DOHH2 (cell line): Measurements from ENCODE around the gene CWC27.
A peak's percentile ranks its signal among the peaks of the same experiment; 100 is the strongest.

Experiments
- H3F3A ChIP-seq: fragments of 200-600 bp; sonication (generic), shearing (Covaris generic); 2 replicates; pipeline ENCODE4 v1.6.0; 2016; ENCODE audit warnings: antibody characterized with exemption, mild to moderate bottlenecking; ENCODE audit not compliant: control insufficient read depth, insufficient read depth
- H3K27ac ChIP-seq: fragments of 200-600 bp; sonication (generic); 2 replicates; pipeline ENCODE4 v1.5.1; 2014; ENCODE audit warnings: low read depth, mild to moderate bottlenecking, low read length, moderate library complexity
- H3K27me3 ChIP-seq: fragments of 200-600 bp; sonication (generic); 2 replicates; pipeline ENCODE4 v1.6.1; 2014; ENCODE audit warnings: mild to moderate bottlenecking, low read length, mixed read lengths; ENCODE audit not compliant: control insufficient read depth
- H3K36me3 ChIP-seq: fragments of 200-600 bp; sonication (generic); 2 replicates; pipeline ENCODE4 v1.6.1; 2014; ENCODE audit warnings: mild to moderate bottlenecking, low read length, moderate library complexity, mixed read lengths; ENCODE audit not compliant: control insufficient read depth
- H3K4me1 ChIP-seq: fragments of 200-600 bp; sonication (generic); 2 replicates; pipeline ENCODE4 v1.6.1; 2014; ENCODE audit warnings: mild to moderate bottlenecking, low read length, mixed read lengths; ENCODE audit not compliant: control insufficient read depth
- H3K4me2 ChIP-seq: fragments of 200-600 bp; sonication (generic); 2 replicates; pipeline ENCODE4 v1.6.0; 2014; ENCODE audit warnings: mild to moderate bottlenecking, low read length, moderate library complexity
- H3K4me3 ChIP-seq: fragments of 200-600 bp; sonication (generic); 2 replicates; pipeline ENCODE4 v1.5.1; 2014; ENCODE audit warnings: mild to moderate bottlenecking, low read length, mixed read lengths
- H3K79me2 ChIP-seq: fragments of 200-600 bp; sonication (generic); 2 replicates; pipeline ENCODE4 v1.6.1; 2014; ENCODE audit warnings: mild to moderate bottlenecking, low read length, mixed read lengths; ENCODE audit not compliant: control insufficient read depth
- H3K9me2 ChIP-seq: fragments of 200-600 bp; sonication (generic); replicated peaks from 2 replicates; pipeline ENCODE4 v1.6.1; 2014; ENCODE audit warnings: mild to moderate bottlenecking, low read length, mixed read lengths; ENCODE audit not compliant: control insufficient read depth
- H3K9me3 ChIP-seq: fragments of 200-600 bp; sonication (generic); 2 replicates; pipeline ENCODE4 v1.6.1; 2014; ENCODE audit warnings: antibody characterized with exemption, low read length, mixed read lengths; ENCODE audit not compliant: control insufficient read depth, insufficient read depth
- H4K20me1 ChIP-seq: fragments of 200-600 bp; sonication (generic); 2 replicates; pipeline ENCODE4 v1.6.0; 2014; ENCODE audit warnings: low read depth, mild to moderate bottlenecking, antibody characterized with exemption, low read length, moderate library complexity; ENCODE audit not compliant: control insufficient read depth, insufficient read depth
- CTCF ChIP-seq: fragments of 200-600 bp; sonication (generic); IDR thresholded peaks from one replicate; pipeline ENCODE4 v1.5.1; 2014; ENCODE audit warnings: antibody characterized with exemption, mild to moderate bottlenecking, low read depth, low read length; ENCODE audit not compliant: poor library complexity, severe bottlenecking
- EZH2phosphoT487 ChIP-seq: fragments of 200-600 bp; sonication (generic); IDR thresholded peaks from 2 replicates; pipeline ENCODE4 v1.6.1; 2017; ENCODE audit warnings: borderline replicate concordance, mild to moderate bottlenecking, antibody characterized with exemption, low read length, moderate library complexity, mixed read lengths

CWC27 gene

GRCh38 chr5:65034813-65035209 is 266.1 kb downstream of the CWC27 start:
- Histone ChIP-seq H3K4me3 (peak overlapping the region; percentile 82), H3K36me3 (no peaks in the 10 kb centered on the region), H3K79me2 (no peaks in the 10 kb centered on the region), H3K4me2 (peak overlapping the region; percentile 92), H3K9me3 (no peaks in the 10 kb centered on the region), H3K27me3 (no peaks in the 10 kb centered on the region), H4K20me1 (no peaks in the 10 kb centered on the region; the same call in 1 of the 2 replicates), H3K4me1 (peaks cover 45% of the 10 kb centered on the region), H3F3A (0 out of 2 replicates have a peak, but pooled peaks cover 4% of the 10 kb centered on the region), H3K9me2 (no peaks in the 10 kb centered on the region), H3K27ac (peak overlapping the region; percentile 42)
- TF ChIP-seq EZH2phosphoT487: no peak
- no peak for TF ChIP-seq CTCF

- Histone ChIP-seq H3K79me2 (no peaks in the 10 kb centered on the region), H3K9me2 (no peaks in the 10 kb centered on the region), H3K4me2 (peak overlapping the region; percentile 92), H3K27me3 (no peaks in the 10 kb centered on the region), H3K4me1 (peaks cover 45% of the 10 kb centered on the region), H3K36me3 (no peaks in the 10 kb centered on the region), H3K4me3 (peak overlapping the region; percentile 82), H3K27ac (peak overlapping the region; percentile 42), H3F3A (0 out of 2 replicates have a peak, but pooled peaks cover 4% of the 10 kb centered on the region), H3K9me3 (no peaks in the 10 kb centered on the region), H4K20me1 (no peaks in the 10 kb centered on the region; the same call in 1 of the 2 replicates)
- TF ChIP-seq EZH2phosphoT487: no peak; the same call in 1 of the 2 replicates
- TF ChIP-seq CTCF: no peak
These were observed 266.8 kb downstream of the CWC27 start for GRCh38 chr5:65035211-65036206.

GRCh38 chr5:65037831-65038815 is 269.4 kb downstream of the CWC27 start:
- Histone ChIP-seq H3K4me2 (no peak overlapping the region), H4K20me1 (no peaks in the 10 kb centered on the region; the same call in 1 of the 2 replicates), H3K9me3 (no peaks in the 10 kb centered on the region), H3K27ac (no peak overlapping the region), H3K4me1 (peaks cover 45% of the 10 kb centered on the region), H3K4me3 (no peak overlapping the region), H3F3A (0 out of 2 replicates have a peak, but pooled peaks cover 4% of the 10 kb centered on the region), H3K27me3 (no peaks in the 10 kb centered on the region), H3K36me3 (no peaks in the 10 kb centered on the region), H3K9me2 (no peaks in the 10 kb centered on the region), H3K79me2 (no peaks in the 10 kb centered on the region)
- TF ChIP-seq CTCF (peak; percentile 78), EZH2phosphoT487 (no peak)
